Nephron (organoid): ENCODE measurements around the gene CDH4.

Source experiments
- H3K27ac Mint-ChIP-seq, 3 experiments: 2 replicates each; pipeline ENCODE4 v1.8.0; 2020; ENCODE audit warnings: mixed read lengths in 3 of 3, mild to moderate bottlenecking in 2 of 3, moderate library complexity in 1 of 3
- H3K27me3 Mint-ChIP-seq: 2 replicates; pipeline ENCODE4 v1.8.0; 2021; ENCODE audit warnings: low read depth, mild to moderate bottlenecking, moderate library complexity, mixed read lengths
- H3K36me3 Mint-ChIP-seq: 2 replicates; pipeline ENCODE4 v1.8.0; 2020; ENCODE audit warnings: low read depth, mixed read lengths
- H3K4me1 Mint-ChIP-seq: 2 replicates; pipeline ENCODE4 v1.8.0; 2020; ENCODE audit warnings: mixed read lengths
- H3K4me3 Mint-ChIP-seq, 3 experiments: 2 replicates each; pipeline ENCODE4 v1.8.0; 2020; ENCODE audit warnings: mild to moderate bottlenecking in 3 of 3, mixed read lengths in 3 of 3, moderate library complexity in 2 of 3
- H3K9me3 Mint-ChIP-seq: 2 replicates; pipeline ENCODE4 v1.8.0; 2020; ENCODE audit warnings: mixed read lengths
- TF ChIP-seq, protein P1 (sequence below), 3 experiments: fragments of 200-600 bp; sonication (generic); IDR thresholded peaks; one replicate each; pipeline ENCODE4 v1.5.0; 2021; ENCODE audit warnings: antibody characterized with exemption in 3 of 3; ENCODE audit not compliant: unreplicated experiment in 3 of 3

The CDH4 gene

GRCh38 chr20:61918548-61918947, 666.5 kb downstream of the CDH4 start:
- TF ChIP-seq, protein P1, sequence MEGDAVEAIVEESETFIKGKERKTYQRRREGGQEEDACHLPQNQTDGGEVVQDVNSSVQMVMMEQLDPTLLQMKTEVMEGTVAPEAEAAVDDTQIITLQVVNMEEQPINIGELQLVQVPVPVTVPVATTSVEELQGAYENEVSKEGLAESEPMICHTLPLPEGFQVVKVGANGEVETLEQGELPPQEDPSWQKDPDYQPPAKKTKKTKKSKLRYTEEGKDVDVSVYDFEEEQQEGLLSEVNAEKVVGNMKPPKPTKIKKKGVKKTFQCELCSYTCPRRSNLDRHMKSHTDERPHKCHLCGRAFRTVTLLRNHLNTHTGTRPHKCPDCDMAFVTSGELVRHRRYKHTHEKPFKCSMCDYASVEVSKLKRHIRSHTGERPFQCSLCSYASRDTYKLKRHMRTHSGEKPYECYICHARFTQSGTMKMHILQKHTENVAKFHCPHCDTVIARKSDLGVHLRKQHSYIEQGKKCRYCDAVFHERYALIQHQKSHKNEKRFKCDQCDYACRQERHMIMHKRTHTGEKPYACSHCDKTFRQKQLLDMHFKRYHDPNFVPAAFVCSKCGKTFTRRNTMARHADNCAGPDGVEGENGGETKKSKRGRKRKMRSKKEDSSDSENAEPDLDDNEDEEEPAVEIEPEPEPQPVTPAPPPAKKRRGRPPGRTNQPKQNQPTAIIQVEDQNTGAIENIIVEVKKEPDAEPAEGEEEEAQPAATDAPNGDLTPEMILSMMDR (IDR thresholded peaks at IDR 0.05; ENCODE audit: unreplicated experiment in 3 of 3) = no peak
- H3K36me3 Mint-ChIP-seq = peaks cover 3% of the 10 kb centered on the region
- H3K27me3 Mint-ChIP-seq = peaks cover 12% of the 10 kb centered on the region
- peaks cover 3% of the 10 kb centered on the region for H3K9me3 Mint-ChIP-seq
- H3K4me1 Mint-ChIP-seq = no peaks in the 10 kb centered on the region
- H3K27ac Mint-ChIP-seq = no peak overlapping the region
- H3K4me3 Mint-ChIP-seq = no peak overlapping the region

DNA sequence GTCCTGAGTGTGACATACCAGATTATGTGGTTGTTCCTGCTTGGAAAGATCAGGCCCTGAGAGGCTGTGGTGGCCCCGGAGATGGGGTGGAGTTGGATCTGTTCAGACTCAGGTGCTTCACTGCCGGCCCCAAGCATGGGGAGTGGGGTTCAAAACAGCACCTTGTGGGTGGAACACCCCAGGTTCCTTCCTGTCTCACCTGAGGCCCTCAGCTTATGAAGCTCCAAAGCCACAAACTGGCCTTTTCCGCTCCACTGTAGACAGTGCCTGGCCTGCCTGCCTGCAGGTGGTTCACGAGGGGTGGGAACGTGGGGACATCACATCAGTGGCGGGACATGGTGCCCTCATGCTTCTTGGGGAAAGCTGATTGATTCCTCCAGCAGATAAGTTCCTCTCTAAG, 667.2 kb downstream of the CDH4 start:
- H3K4me1 Mint-ChIP-seq = no peaks in the 10 kb centered on the region
- no peak overlapping the region for H3K27ac Mint-ChIP-seq
- peaks cover 3% of the 10 kb centered on the region for H3K9me3 Mint-ChIP-seq
- peaks cover 11% of the 10 kb centered on the region for H3K27me3 Mint-ChIP-seq
- H3K4me3 Mint-ChIP-seq = no peak overlapping the region
- TF ChIP-seq, protein P1 (IDR thresholded peaks at IDR 0.05; ENCODE audit: unreplicated experiment in 3 of 3) = no peak
- H3K36me3 Mint-ChIP-seq = peaks cover 3% of the 10 kb centered on the region

DNA sequence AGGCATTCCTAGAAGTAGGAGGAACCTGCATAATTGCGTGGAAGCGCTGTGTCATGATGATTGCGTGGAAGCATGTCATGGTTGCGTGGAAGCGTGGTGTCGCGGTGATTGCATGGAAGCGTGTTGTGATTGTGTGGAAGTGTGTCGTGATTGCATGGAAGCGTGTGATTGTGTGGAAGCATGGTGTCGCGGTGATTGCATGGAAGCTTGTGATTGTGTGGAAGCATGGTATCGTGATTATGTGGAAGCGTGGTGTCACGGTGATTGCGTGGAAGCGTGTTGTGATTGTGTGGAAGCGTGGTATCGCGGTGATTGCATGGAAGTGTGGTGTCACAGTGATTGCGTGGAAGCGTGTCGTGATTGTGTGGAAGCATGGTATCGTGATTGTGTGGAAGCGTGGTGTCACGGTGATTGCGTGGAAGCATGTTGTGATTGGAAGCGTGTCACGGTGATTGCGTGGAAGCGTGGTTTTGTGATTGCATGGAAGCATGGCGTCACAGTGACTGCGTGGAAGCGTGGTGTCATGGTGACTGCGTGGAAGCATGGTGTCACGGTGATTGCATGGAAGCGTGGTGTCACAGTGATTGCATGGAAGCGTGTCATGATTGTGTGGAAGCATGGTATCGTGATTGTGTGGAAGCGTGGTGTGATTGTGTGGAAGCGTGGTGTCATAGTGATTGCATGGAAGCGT, 667.8 kb downstream of the CDH4 start:
- TF ChIP-seq, protein P1 (IDR thresholded peaks at IDR 0.05; ENCODE audit: unreplicated experiment in 3 of 3) = no peak
- Mint-ChIP-seq H3K9me3 (peaks cover 3% of the 10 kb centered on the region), H3K27me3 (peaks cover 9% of the 10 kb centered on the region), H3K27ac (no peak overlapping the region), H3K36me3 (peaks cover 3% of the 10 kb centered on the region), H3K4me3 (no peak overlapping the region), H3K4me1 (no peaks in the 10 kb centered on the region)

GRCh38 chr20:61922411-61922810, 670.4 kb downstream of the CDH4 start:
- Mint-ChIP-seq H3K4me3 (no peak overlapping the region), H3K9me3 (peaks cover 3% of the 10 kb centered on the region), H3K36me3 (no peaks in the 10 kb centered on the region), H3K27me3 (no peaks in the 10 kb centered on the region), H3K27ac (no peak overlapping the region), H3K4me1 (no peaks in the 10 kb centered on the region)
- TF ChIP-seq, protein P1 (IDR thresholded peaks at IDR 0.05; ENCODE audit: unreplicated experiment in 3 of 3) = no peak

- peaks cover 3% of the 10 kb centered on the region for H3K9me3 Mint-ChIP-seq
- TF ChIP-seq, protein P1 (IDR thresholded peaks at IDR 0.05; ENCODE audit: unreplicated experiment in 3 of 3) = no peak
- H3K36me3 Mint-ChIP-seq = no peaks in the 10 kb centered on the region
- H3K4me3 Mint-ChIP-seq = no peak overlapping the region
- no peaks in the 10 kb centered on the region for H3K4me1 Mint-ChIP-seq
- H3K27me3 Mint-ChIP-seq = no peaks in the 10 kb centered on the region
- no peak overlapping the region for H3K27ac Mint-ChIP-seq
Observed at GRCh38 chr20:61922936-61923335, 670.9 kb downstream of the CDH4 start.
